Activated naive CD8-positive, alpha-beta T cell treated with anti-CD3 and anti-CD28 coated beads for 36 hours (primary cell): Measurements from ENCODE around the gene DCAKD. TPM values are rescaled to one million over a fixed set of nuclear protein-coding genes. Genes with fewer than 3 reads are reported as not detected.

Experiments
- DNase-seq: peaks from one replicate; pipeline ENCODE4 v3.0.0; 2021
- H3K27ac Mint-ChIP-seq: one replicate; pipeline ENCODE4 v1.8.0; 2022; ENCODE audit warnings: mild to moderate bottlenecking, moderate library complexity, mixed read lengths
- H3K27me3 Mint-ChIP-seq: one replicate; pipeline ENCODE4 v1.8.0; 2022; ENCODE audit warnings: mild to moderate bottlenecking, mixed read lengths
- H3K36me3 Mint-ChIP-seq: one replicate; pipeline ENCODE4 v1.8.0; 2021; ENCODE audit warnings: mild to moderate bottlenecking, mixed read lengths
- H3K4me1 Mint-ChIP-seq: one replicate; pipeline ENCODE4 v1.8.0; 2021; ENCODE audit warnings: mixed read lengths
- H3K4me3 Mint-ChIP-seq: one replicate; pipeline ENCODE4 v1.8.0; 2022; ENCODE audit warnings: mild to moderate bottlenecking, moderate library complexity, mixed read lengths
- H3K9me3 Mint-ChIP-seq: one replicate; pipeline ENCODE4 v1.8.0; 2022; ENCODE audit warnings: mixed read lengths
- total RNA-seq, 2 experiments: library from RNA; stranded (reverse); gene quantifications; one replicate each; pipeline ENCODE4 v1.2.3, GENCODE V29; 2021

The DCAKD gene
- total RNA-seq, 2 experiments from 2014 or later = 29.0 to 31.4 TPM

DNA sequence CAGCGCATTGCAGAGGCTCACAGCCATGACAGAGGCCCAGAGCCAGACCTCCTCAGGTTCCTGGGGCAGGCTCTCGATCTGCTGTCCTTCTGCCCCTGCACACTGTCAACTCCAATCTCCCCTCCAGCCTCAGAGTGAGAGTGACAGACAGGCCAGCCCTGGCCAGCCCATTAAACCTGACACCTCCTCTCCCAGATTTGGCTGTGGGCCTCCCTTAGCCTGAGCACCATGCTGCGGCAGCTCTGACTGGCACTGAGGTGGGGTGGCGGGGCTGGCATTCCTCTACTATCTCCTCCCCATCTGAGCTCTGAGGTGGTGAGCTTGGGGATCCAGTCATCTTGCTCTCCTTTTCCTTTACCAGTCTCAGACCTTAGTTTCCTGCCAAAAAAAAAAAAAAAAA is 67.9 kb downstream of the DCAKD start:
- H3K27me3 Mint-ChIP-seq = peaks cover 53% of the 10 kb centered on the region
- no peak overlapping the region for H3K4me3 Mint-ChIP-seq
- H3K36me3 Mint-ChIP-seq = peaks cover 1% of the 10 kb centered on the region
- no peak overlapping the region for H3K27ac Mint-ChIP-seq
- H3K9me3 Mint-ChIP-seq = peaks cover 3% of the 10 kb centered on the region
- DNase-seq = no peak
- H3K4me1 Mint-ChIP-seq = peaks cover 11% of the 10 kb centered on the region

DNA sequence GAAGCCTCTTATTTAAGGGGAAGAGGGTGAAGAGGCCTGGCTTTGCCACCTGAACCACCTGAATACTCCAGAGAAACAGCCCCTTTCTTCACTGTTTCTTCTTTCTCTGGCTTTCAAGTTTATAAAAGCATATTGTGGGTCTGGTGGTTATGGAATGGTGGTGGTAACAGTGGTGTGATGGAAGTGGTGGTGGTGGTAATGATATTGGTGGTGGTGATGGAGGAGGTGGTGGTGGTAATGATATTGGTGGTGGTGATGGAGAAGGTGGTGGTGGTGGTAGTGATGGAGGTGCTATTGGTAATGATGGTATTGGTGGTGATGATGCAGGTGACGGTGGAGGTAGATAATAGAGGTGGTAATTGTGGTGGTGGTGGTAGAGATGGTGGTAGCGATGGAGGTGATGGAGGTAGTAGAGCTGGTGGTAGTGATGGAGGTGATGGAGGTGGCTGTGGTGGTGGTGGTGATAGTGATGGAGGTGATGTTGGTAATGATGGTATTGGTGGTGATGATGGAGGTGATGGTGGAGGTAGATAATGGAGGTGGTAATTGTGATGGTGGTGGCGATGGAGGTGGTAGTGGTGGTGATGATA is 69.2 kb downstream of the DCAKD start:
- peak overlapping the region; percentile 14 for H3K27ac Mint-ChIP-seq

GRCh38 chr17:44981221-44981968 is 70.0 kb downstream of the DCAKD start:
- H3K4me1 Mint-ChIP-seq = no peaks in the 10 kb centered on the region
- peaks cover 3% of the 10 kb centered on the region for H3K9me3 Mint-ChIP-seq
- no peak overlapping the region for H3K4me3 Mint-ChIP-seq
- H3K36me3 Mint-ChIP-seq = peaks cover 1% of the 10 kb centered on the region
- DNase-seq = no peak
- no peak overlapping the region for H3K27ac Mint-ChIP-seq
- H3K27me3 Mint-ChIP-seq = peaks cover 38% of the 10 kb centered on the region

More for the DNA sequence above, 69.2 kb downstream of the DCAKD start:
- Mint-ChIP-seq H3K27me3 (peaks cover 40% of the 10 kb centered on the region), H3K36me3 (peaks cover 1% of the 10 kb centered on the region), H3K4me3 (no peak overlapping the region), H3K9me3 (peaks cover 3% of the 10 kb centered on the region), H3K4me1 (peaks cover 1% of the 10 kb centered on the region)
- DNase-seq = no peak

DNA sequence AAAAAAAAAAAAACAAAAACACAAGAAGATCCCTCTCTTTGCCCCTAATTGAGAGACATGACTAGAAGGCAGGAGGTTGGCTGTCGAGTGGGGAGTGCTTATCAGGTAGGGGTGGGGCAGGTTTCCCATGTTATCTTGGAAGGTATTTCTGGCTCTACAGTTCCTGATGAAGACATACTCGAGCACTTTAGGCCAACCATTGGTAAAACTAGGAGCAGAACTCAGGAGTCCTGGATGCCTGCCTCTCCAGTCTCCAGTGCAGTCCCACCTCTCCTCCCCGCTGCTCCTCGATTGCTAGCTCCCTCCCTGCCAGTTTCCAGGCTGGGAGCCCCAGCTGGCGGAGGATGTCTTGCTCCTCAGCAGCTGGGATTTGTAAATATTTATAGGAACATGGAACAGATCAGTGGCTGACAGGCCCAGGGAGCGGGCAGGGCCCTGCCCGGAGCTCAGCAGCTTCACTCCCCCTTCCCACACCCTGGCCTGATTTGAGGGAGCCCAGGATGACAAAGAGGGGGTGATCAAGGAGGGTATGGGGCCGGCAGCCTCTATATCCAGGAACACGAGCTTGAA is 71.9 kb downstream of the DCAKD start:
- Mint-ChIP-seq H3K9me3 (no peaks in the 10 kb centered on the region), H3K27ac (no peak overlapping the region), H3K27me3 (peaks cover 36% of the 10 kb centered on the region)

DNA sequence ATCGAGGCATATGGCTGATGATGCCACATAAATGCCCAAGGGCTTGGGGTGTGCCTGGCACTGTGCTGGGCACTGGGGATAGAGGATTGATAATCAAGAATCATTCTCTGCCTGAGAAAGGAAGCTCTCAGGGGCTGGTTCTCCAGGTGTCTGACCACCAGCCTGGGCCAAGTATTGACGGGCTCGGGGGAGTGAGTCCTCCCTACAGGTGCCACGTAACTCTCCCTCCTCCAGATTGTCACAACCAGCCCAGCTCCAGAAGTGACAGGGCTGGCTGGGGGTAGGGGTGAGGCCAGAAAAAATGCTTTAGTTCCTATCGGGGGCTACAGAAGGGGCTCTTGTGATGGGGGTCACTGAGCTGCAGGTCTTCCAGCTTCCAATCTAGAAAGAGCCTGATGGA is 72.6 kb downstream of the DCAKD start:
- H3K27ac Mint-ChIP-seq = no peak overlapping the region
- no peak overlapping the region for H3K4me3 Mint-ChIP-seq
- no peak for DNase-seq
- peaks cover 39% of the 10 kb centered on the region for H3K27me3 Mint-ChIP-seq
- H3K36me3 Mint-ChIP-seq = peaks cover 1% of the 10 kb centered on the region
- no peaks in the 10 kb centered on the region for H3K9me3 Mint-ChIP-seq
- H3K4me1 Mint-ChIP-seq = no peaks in the 10 kb centered on the region

More for the DNA sequence above, 71.9 kb downstream of the DCAKD start:
- peaks cover 1% of the 10 kb centered on the region for H3K36me3 Mint-ChIP-seq
- no peaks in the 10 kb centered on the region for H3K4me1 Mint-ChIP-seq
- H3K4me3 Mint-ChIP-seq = no peak overlapping the region
- no peak for DNase-seq

GRCh38 chr17:44977814-44978550 is 73.5 kb downstream of the DCAKD start:
- Mint-ChIP-seq H3K9me3 (no peaks in the 10 kb centered on the region), H3K4me1 (no peaks in the 10 kb centered on the region), H3K4me3 (no peak overlapping the region), H3K27me3 (peaks cover 42% of the 10 kb centered on the region), H3K36me3 (peaks cover 1% of the 10 kb centered on the region), H3K27ac (no peak overlapping the region)
- no peak for DNase-seq

GRCh38 chr17:44977065-44977464 is 74.4 kb downstream of the DCAKD start:
- Mint-ChIP-seq H3K4me1 (peaks cover 7% of the 10 kb centered on the region), H3K9me3 (no peaks in the 10 kb centered on the region), H3K27me3 (peaks cover 38% of the 10 kb centered on the region), H3K4me3 (no peak overlapping the region), H3K36me3 (no peaks in the 10 kb centered on the region), H3K27ac (no peak overlapping the region)
- no peak for DNase-seq

- Mint-ChIP-seq H3K4me1 (peaks cover 13% of the 10 kb centered on the region), H3K27me3 (peaks cover 36% of the 10 kb centered on the region), H3K4me3 (no peak overlapping the region), H3K9me3 (no peaks in the 10 kb centered on the region), H3K27ac (no peak overlapping the region), H3K36me3 (no peaks in the 10 kb centered on the region)
- DNase-seq = no peak
Observed at GRCh38 chr17:44976206-44976605, 75.2 kb downstream of the DCAKD start.

Other genes starting within 250 kb of the DCAKD start
- 1 to 10 TPM; 6.9 to 7.8 TPM for gene GJC1, start 221.3 kb downstream of the DCAKD start, total RNA-seq
- gene HIGD1B, start 203.7 kb downstream of the DCAKD start, total RNA-seq = not detected
- gene EFTUD2, start 152.2 kb downstream of the DCAKD start, total RNA-seq = 100 to 1,000 TPM; 258 TPM
- gene GFAP, start 136.1 kb downstream of the DCAKD start, total RNA-seq = not detected
- gene KIF18B, start 103.9 kb downstream of the DCAKD start, total RNA-seq = 10 to 100 TPM; 36.7 to 37.1 TPM
- gene C1QL1, start 83.3 kb downstream of the DCAKD start, total RNA-seq = not detected
- 100 to 1,000 TPM; 168 to 170 TPM for gene NMT1, start 9.7 kb upstream of the DCAKD start, total RNA-seq
- gene PLCD3, start 80.9 kb upstream of the DCAKD start, total RNA-seq = 1 to 10 TPM; 2.7 to 3.8 TPM
- gene ACBD4, start 84.1 kb upstream of the DCAKD start, total RNA-seq = 1 to 10 TPM; 8.6 to 8.9 TPM
- gene HEXIM1, start 96.8 kb upstream of the DCAKD start, total RNA-seq = 10 to 100 TPM; 36.0 to 36.5 TPM
- gene HEXIM2, start 110.2 kb upstream of the DCAKD start, total RNA-seq = 1 to 10 TPM; 4.8 to 5.6 TPM
- 100 to 1,000 TPM; 215 to 219 TPM for gene FMNL1, start 170.3 kb upstream of the DCAKD start, total RNA-seq
- under 1 TPM; 0.62 to 0.68 TPM for gene SPATA32, start 210.5 kb upstream of the DCAKD start, total RNA-seq